PC-3 (cell line): ENCODE data around the gene C7orf33. TPM values are rescaled to one million over a fixed set of nuclear protein-coding genes. Genes with fewer than 3 reads are reported as not detected.
"Not testable (repeated sequence)": the region's sequence is repeated elsewhere in the genome, so short reads cannot be mapped to it uniquely, and the experiment has no call there.

ENCODE experiments used
- ATAC-seq: fragments of 200-7000 bp; cut with Tn5 transposase; 2 replicates; pipeline ENCODE4 v1.9.1; 2020; ENCODE audit warnings: mild to moderate bottlenecking, moderate library complexity
- BruUV-seq: library from RNA; stranded (reverse); fragments of 400-500 nt; replicated peaks from 2 replicates; lab custom pipeline; 2021; lab: Mats Ljungman, UMichigan
- CTCF ChIA-PET: fragments of 300-600 bp; sonication (Branson Sonifier 250); formaldehyde crosslinking; loops from one replicate; lab custom pipeline; 2022; ENCODE audit warnings: antibody characterized with exemption; lab: Charles Lee
- POLR2A ChIA-PET: fragments of 300-600 bp; sonication (Branson Sonifier 250); formaldehyde crosslinking; loops from one replicate; lab custom pipeline; 2022; ENCODE audit warnings: antibody characterized with exemption; ENCODE audit not compliant: unreplicated experiment; lab: Charles Lee
- DNase-seq: peaks from one replicate; pipeline ENCODE4 v3.0.0-alpha.2; 2015
- H2AFZ ChIP-seq: fragments of 300-600 bp; sonication (generic); 2 replicates; pipeline ENCODE4 v1.6.0; 2016; ENCODE audit warnings: antibody characterized with exemption, low read length
- H3F3A ChIP-seq: fragments of 300-600 bp; sonication (generic); one replicate; pipeline ENCODE4 v1.6.0; 2017; ENCODE audit warnings: antibody characterized with exemption, low read length, control low read depth, mild to moderate bottlenecking; ENCODE audit not compliant: unreplicated experiment
- H3K27ac ChIP-seq: fragments of 300-600 bp; sonication (generic); 2 replicates; pipeline ENCODE4 v1.5.1; 2016; ENCODE audit warnings: mild to moderate bottlenecking, low read length
- H3K27me3 ChIP-seq: fragments of 300-600 bp; sonication (generic); 2 replicates; pipeline ENCODE4 v1.6.1; 2016; ENCODE audit warnings: low read length, mixed read lengths
- H3K36me3 ChIP-seq: fragments of 300-600 bp; sonication (generic); 2 replicates; pipeline ENCODE4 v1.6.1; 2016; ENCODE audit warnings: low read depth, mixed run types, low read length, mixed read lengths
- H3K4me1 ChIP-seq: fragments of 300-600 bp; sonication (generic); 2 replicates; pipeline ENCODE4 v1.5.1; 2016; ENCODE audit warnings: low read length; ENCODE audit not compliant: insufficient read depth
- H3K4me2 ChIP-seq: fragments of 300-600 bp; sonication (generic); 2 replicates; pipeline ENCODE4 v1.6.0; 2016; ENCODE audit warnings: low read length
- H3K4me3 ChIP-seq: fragments of 300-600 bp; sonication (generic); 2 replicates; pipeline ENCODE4 v1.5.1; 2016; ENCODE audit warnings: mild to moderate bottlenecking, low read length, mixed read lengths
- H3K79me2 ChIP-seq: fragments of 300-600 bp; sonication (generic); 2 replicates; pipeline ENCODE4 v1.6.1; 2017; ENCODE audit warnings: low read length, mixed read lengths
- H3K9ac ChIP-seq: fragments of 300-600 bp; sonication (generic); 2 replicates; pipeline ENCODE4 v1.6.0; 2016; ENCODE audit warnings: mild to moderate bottlenecking, low read length
- H3K9me2 ChIP-seq: fragments of 300-600 bp; sonication (generic); replicated peaks from 2 replicates; pipeline ENCODE4 v1.6.1; 2016; ENCODE audit warnings: mixed run types, low read length, mixed read lengths
- H3K9me3 ChIP-seq: fragments of 300-600 bp; sonication (generic); 2 replicates; pipeline ENCODE4 v1.6.1; 2016; ENCODE audit warnings: low read length, mixed read lengths
- H4K20me1 ChIP-seq: fragments of 300-600 bp; sonication (generic); 2 replicates; pipeline ENCODE4 v1.6.1; 2016; ENCODE audit warnings: low read length, mixed read lengths
- CTCF ChIP-seq: fragments of 300-600 bp; sonication (generic); conservative IDR thresholded peaks from 2 replicates; pipeline ENCODE4 v1.5.1; 2017; ENCODE audit warnings: antibody characterized with exemption, low read depth, mild to moderate bottlenecking, low read length
- EZH2 ChIP-seq: fragments of 300-600 bp; sonication (generic); IDR thresholded peaks from one replicate; pipeline ENCODE4 v1.6.1; 2017; ENCODE audit warnings: antibody characterized with exemption, mild to moderate bottlenecking, low read length; ENCODE audit not compliant: unreplicated experiment
- EZH2phosphoT487 ChIP-seq: fragments of 300-600 bp; sonication (generic); IDR thresholded peaks from 2 replicates; pipeline ENCODE4 v1.6.1; 2018; ENCODE audit warnings: mild to moderate bottlenecking, antibody characterized with exemption, low read length, borderline replicate concordance
- intact Hi-C: fragments of 100-400 bp; cut with micrococcal nuclease; formaldehyde crosslinking; loops from 2 replicates; pipeline ENCODE4 v1.9.0; 2023
- total RNA-seq: library from RNA; depleted of rRNA; stranded (reverse); fragments of >200 nt; gene quantifications from 2 replicates; pipeline ENCODE4 v1.2.3, GENCODE V29; 2014

The C7orf33 gene
- total RNA-seq, 1 experiment from 2014 or later: not detected

GRCh38 chr7:148566736-148567135, 23.8 kb upstream of the C7orf33 start:
- no TSS peak for BruUV-seq
- Histone ChIP-seq H3K79me2 (no peaks in the 10 kb centered on the region), H3K9me3 (no peaks in the 10 kb centered on the region), H3K36me3 (no peaks in the 10 kb centered on the region), H3K9me2 (no peaks in the 10 kb centered on the region), H3K4me1 (peaks cover 15% of the 10 kb centered on the region; the same call in 1 of the 2 replicates), H3K27me3 (no peaks in the 10 kb centered on the region), H3K9ac (no peak overlapping the region), H3F3A (no peaks in the 10 kb centered on the region), H2AFZ (no peak overlapping the region), H3K4me2 (no peak overlapping the region), H3K4me3 (no peak overlapping the region), H3K27ac (no peak overlapping the region), H4K20me1 (no peaks in the 10 kb centered on the region)
- no peak for ATAC-seq
- intact Hi-C loops: no loop called here
- no peak for TF ChIP-seq EZH2phosphoT487
- TF ChIP-seq CTCF: no peak
- no peak for TF ChIP-seq EZH2
- no peak for DNase-seq
- CTCF ChIA-PET: no interaction called here
- POLR2A ChIA-PET: no interaction called here

DNA sequence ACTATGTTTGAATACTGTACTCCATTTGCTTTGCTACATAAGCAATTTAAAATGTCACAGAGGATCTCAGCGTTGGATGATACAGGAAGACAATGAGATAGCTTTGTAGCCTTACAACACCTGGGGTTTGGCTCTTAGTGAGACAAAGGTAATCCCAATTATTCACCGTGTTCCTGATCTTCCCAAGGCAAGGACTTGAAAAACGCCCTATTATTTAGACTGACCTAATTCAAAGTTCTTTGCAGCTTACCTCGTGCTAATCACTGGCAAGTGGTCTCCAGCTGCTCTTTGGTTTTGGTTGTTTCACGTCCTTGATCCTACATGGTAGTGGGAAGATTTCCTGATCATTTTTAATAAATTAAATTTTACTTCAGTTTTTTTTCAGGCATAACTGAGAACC, 23.0 kb upstream of the C7orf33 start:
- Histone ChIP-seq H3K27me3 (no peaks in the 10 kb centered on the region), H3K9ac (no peak overlapping the region), H3K36me3 (no peaks in the 10 kb centered on the region), H3K9me3 (no peaks in the 10 kb centered on the region), H3K79me2 (no peaks in the 10 kb centered on the region), H3K4me1 (peaks cover 15% of the 10 kb centered on the region; the same call in 1 of the 2 replicates), H2AFZ (no peak overlapping the region), H3K27ac (no peak overlapping the region), H4K20me1 (no peaks in the 10 kb centered on the region), H3F3A (no peaks in the 10 kb centered on the region), H3K9me2 (no peaks in the 10 kb centered on the region), H3K4me3 (no peak overlapping the region), H3K4me2 (no peak overlapping the region)
- no TSS peak for BruUV-seq
- no peak for ATAC-seq
- DNase-seq: no peak
- intact Hi-C loops: no loop called here
- CTCF ChIA-PET: no interaction called here
- POLR2A ChIA-PET: no interaction called here
- TF ChIP-seq CTCF: no peak
- no peak for TF ChIP-seq EZH2phosphoT487
- TF ChIP-seq EZH2: no peak

GRCh38 chr7:148570510-148570909, 20.1 kb upstream of the C7orf33 start:
- ChIA-PET POLR2A (no interaction called here), CTCF (no interaction called here)
- Histone ChIP-seq H2AFZ (no peak overlapping the region), H3K9ac (no peak overlapping the region), H3K27me3 (no peaks in the 10 kb centered on the region), H3K27ac (no peak overlapping the region), H3K4me1 (no peaks in the 10 kb centered on the region), H3K4me2 (no peak overlapping the region), H3K4me3 (no peak overlapping the region), H3K9me3 (no peaks in the 10 kb centered on the region), H3K36me3 (no peaks in the 10 kb centered on the region), H3K79me2 (no peaks in the 10 kb centered on the region), H4K20me1 (no peaks in the 10 kb centered on the region), H3K9me2 (no peaks in the 10 kb centered on the region), H3F3A (no peaks in the 10 kb centered on the region)
- ATAC-seq: no peak
- intact Hi-C loops: no loop called here
- BruUV-seq: no TSS peak
- TF ChIP-seq CTCF: no peak
- TF ChIP-seq EZH2: no peak
- no peak for TF ChIP-seq EZH2phosphoT487
- DNase-seq: no peak

GRCh38 chr7:148570973-148571372, 19.6 kb upstream of the C7orf33 start:
- H3K36me3 ChIP-seq, BruUV-seq, H3K79me2 ChIP-seq, H3K27me3 ChIP-seq, H3F3A ChIP-seq, intact Hi-C loops, H2AFZ ChIP-seq, H3K27ac ChIP-seq, H3K9me2 ChIP-seq, DNase-seq, H3K9ac ChIP-seq, H3K4me2 ChIP-seq, H3K9me3 ChIP-seq, H4K20me1 ChIP-seq, H3K4me3 ChIP-seq, POLR2A ChIA-PET, H3K4me1 ChIP-seq, ATAC-seq, CTCF ChIA-PET: not testable (repeated sequence)
